Upper lobe of left lung (tissue), 4 donors: ENCODE results near the gene RASGEF1B.

Source experiments
- CTCF ChIP-seq, 6 experiments: fragments of 450-650 bp in 4 of 6; fragments of 200-600 bp in 2 of 6; sonication (generic) in 2 of 6; IDR thresholded peaks; one replicate each; pipeline ENCODE4 v1.5.1; 2016 to 2019; ENCODE audit warnings: antibody characterized with exemption in 6 of 6
- EP300 ChIP-seq, 4 donors: sonication (generic); formaldehyde crosslinking; IDR thresholded peaks; one replicate each; pipeline ENCODE4 v1.5.1; 2017; ENCODE audit warnings: antibody characterized with exemption in 4 of 4, control low read depth in 2 of 4
- POLR2A ChIP-seq, 4 donors: fragments of 450-650 bp; IDR thresholded peaks; one replicate each; pipeline ENCODE4 v1.5.1; 2016 to 2017; ENCODE audit warnings: antibody characterized with exemption in 4 of 4, mild to moderate bottlenecking in 2 of 4

- TF ChIP-seq CTCF (IDR thresholded peaks at IDR 0.05) (no peak), POLR2A (IDR thresholded peaks at IDR 0.05) (no peak), EP300 (IDR thresholded peaks at IDR 0.05) (no peak)
These were observed 42.1 kb downstream of the RASGEF1B start for GRCh38 chr4:81429607-81430006.
